CD4-positive, CD25-positive, alpha-beta regulatory T cell (primary cell): ENCODE measurements around the gene ARHGAP6. TPM values are rescaled to one million over a fixed set of nuclear protein-coding genes. Genes with fewer than 3 reads are reported as not detected.
"Not testable (repeated sequence)": the region's sequence is repeated elsewhere in the genome, so short reads cannot be mapped to it uniquely, and the experiment has no call there.

Source experiments
- ATAC-seq, 2 donors: fragments of 150-1000 bp; cut with Tn5 transposase; one replicate each; pipeline ENCODE4 v1.10.0; 2021; ENCODE audit warnings: low read depth in 2 of 2, moderate number of reproducible peaks in 2 of 2, moderate library complexity in 1 of 2
- DNase-seq, 3 donors: peaks; one replicate each; pipeline versions ENCODE4 v3.0.0 to v3.0.0-alpha.2; 2012 to 2022; ENCODE audit warnings: mixed read lengths in 1 of 3
- H3K27ac ChIP-seq: one replicate; pipeline ENCODE4 v1.7.0; 2013; ENCODE audit warnings: mild to moderate bottlenecking, low read length; ENCODE audit not compliant: insufficient read depth, poor library complexity, severe bottlenecking
- H3K27me3 ChIP-seq: one replicate; pipeline ENCODE4 v1.7.0; 2013; ENCODE audit warnings: low read length; ENCODE audit not compliant: control insufficient read depth, insufficient read depth
- H3K36me3 ChIP-seq: one replicate; pipeline ENCODE4 v1.7.0; 2013; ENCODE audit warnings: mild to moderate bottlenecking, low read length, moderate library complexity; ENCODE audit not compliant: control insufficient read depth, insufficient read depth
- H3K4me1 ChIP-seq: 2 replicates; pipeline ENCODE4 v1.7.0; 2013; ENCODE audit warnings: mild to moderate bottlenecking, low read length; ENCODE audit not compliant: insufficient read depth, control insufficient read depth, poor library complexity, severe bottlenecking
- H3K4me3 ChIP-seq: one replicate; pipeline ENCODE4 v1.7.0; 2013; ENCODE audit warnings: low read depth, mild to moderate bottlenecking, low read length, moderate library complexity
- H3K9me3 ChIP-seq, 2 experiments: 1 replicate in 1 of 2; 2 replicates in 1 of 2; pipeline ENCODE4 v1.7.0; 2013; ENCODE audit warnings: low read length in 2 of 2, mild to moderate bottlenecking in 1 of 2, moderate library complexity in 1 of 2; ENCODE audit not compliant: control insufficient read depth in 2 of 2
- H3K27ac Mint-ChIP-seq, 3 donors: one replicate each; pipeline ENCODE4 v1.8.0; 2020 to 2022; ENCODE audit warnings: mild to moderate bottlenecking in 3 of 3, mixed read lengths in 3 of 3, moderate library complexity in 2 of 3
- H3K27me3 Mint-ChIP-seq: one replicate; pipeline ENCODE4 v1.8.0; 2022; ENCODE audit warnings: mild to moderate bottlenecking, mixed read lengths
- H3K36me3 Mint-ChIP-seq: one replicate; pipeline ENCODE4 v1.8.0; 2020; ENCODE audit warnings: mixed read lengths
- H3K4me1 Mint-ChIP-seq, 4 donors: one replicate each; pipeline ENCODE4 v1.8.0; 2020 to 2022; ENCODE audit warnings: mixed read lengths in 4 of 4, mild to moderate bottlenecking in 1 of 4
- H3K4me3 Mint-ChIP-seq, 4 donors: one replicate each; pipeline ENCODE4 v1.8.0; 2020 to 2022; ENCODE audit warnings: mild to moderate bottlenecking in 4 of 4, mixed read lengths in 4 of 4, moderate library complexity in 3 of 4
- H3K9me3 Mint-ChIP-seq, 7 donors: one replicate each; pipeline ENCODE4 v1.8.0; 2020 to 2022; ENCODE audit warnings: mixed read lengths in 7 of 7, mild to moderate bottlenecking in 3 of 7, moderate library complexity in 2 of 7
- polyA plus RNA-seq, 4 donors: library from polyadenylated mRNA; unstranded; fragments of 300-500 nt; fragmentation: Illumina TruSeq; gene quantifications; one replicate each; pipeline ENCODE4 v1.2.3, GENCODE V29; 2021
- total RNA-seq: library from RNA; stranded (reverse); gene quantifications from one replicate; pipeline ENCODE4 v1.2.3, GENCODE V29; 2022

The ARHGAP6 gene
- total and polyA plus RNA-seq, 5 donors from 2014 or later: 1.8 TPM; not detected in 4

- ATAC-seq: no peak
- Mint-ChIP-seq H3K9me3 (peaks cover 0 to 4% (median 0%) of the 10 kb centered on the region in 7 donors), H3K27ac (no peak overlapping the region), H3K36me3 (no peaks in the 10 kb centered on the region), H3K4me1 (no peaks in the 10 kb centered on the region), H3K4me3 (no peak overlapping the region), H3K27me3 (no peaks in the 10 kb centered on the region)
- DNase-seq: no peak
- Histone ChIP-seq H3K4me3 (no peak overlapping the region), H3K27ac (no peak overlapping the region), H3K27me3 (no peaks in the 10 kb centered on the region), H3K4me1 (no peaks in the 10 kb centered on the region), H3K36me3 (no peaks in the 10 kb centered on the region), H3K9me3 (no peaks in the 10 kb centered on the region)
These were observed 408.4 kb downstream of the ARHGAP6 start for GRCh38 chrX:11257290-11257689.

- H3K27me3 Mint-ChIP-seq: no peaks in the 10 kb centered on the region
- no peaks in the 10 kb centered on the region for H3K36me3 Mint-ChIP-seq
- Histone ChIP-seq H3K36me3 (no peaks in the 10 kb centered on the region), H3K4me1 (no peaks in the 10 kb centered on the region), H3K4me3 (no peak overlapping the region), H3K27me3 (no peaks in the 10 kb centered on the region), H3K9me3 (no peaks in the 10 kb centered on the region), H3K27ac (no peak overlapping the region)
- H3K9me3 Mint-ChIP-seq: peaks cover 0 to 2% (median 0%) of the 10 kb centered on the region in 7 donors
- no peak overlapping the region for H3K27ac Mint-ChIP-seq
- no peak for ATAC-seq
- H3K4me1 Mint-ChIP-seq: peaks cover 0 to 2% (median 0%) of the 10 kb centered on the region in 4 donors
- no peak for DNase-seq
- H3K4me3 Mint-ChIP-seq: no peak overlapping the region
These were observed 411.2 kb downstream of the ARHGAP6 start for GRCh38 chrX:11254417-11255109.

- DNase-seq (no peak), ATAC-seq (no peak)
- no peaks in the 10 kb centered on the region for H3K4me1 Mint-ChIP-seq
- Histone ChIP-seq H3K27me3 (no peaks in the 10 kb centered on the region), H3K27ac (no peak overlapping the region), H3K4me1 (no peaks in the 10 kb centered on the region), H3K4me3 (no peak overlapping the region), H3K36me3 (no peaks in the 10 kb centered on the region), H3K9me3 (no peaks in the 10 kb centered on the region)
- no peaks in the 10 kb centered on the region for H3K36me3 Mint-ChIP-seq
- no peak overlapping the region for H3K27ac Mint-ChIP-seq
- H3K27me3 Mint-ChIP-seq: no peaks in the 10 kb centered on the region
- H3K9me3 Mint-ChIP-seq: peaks cover 0 to 2% (median 0%) of the 10 kb centered on the region in 7 donors
- H3K4me3 Mint-ChIP-seq: no peak overlapping the region
These were observed 421.1 kb downstream of the ARHGAP6 start for GRCh38 chrX:11244636-11245035.

- Histone ChIP-seq H3K9me3 (no peaks in the 10 kb centered on the region), H3K36me3 (no peaks in the 10 kb centered on the region), H3K4me3 (no peak overlapping the region), H3K27me3 (no peaks in the 10 kb centered on the region), H3K4me1 (no peaks in the 10 kb centered on the region), H3K27ac (no peak overlapping the region)
- Mint-ChIP-seq H3K9me3 (no peaks in the 10 kb centered on the region), H3K27me3 (no peaks in the 10 kb centered on the region), H3K4me1 (no peaks in the 10 kb centered on the region), H3K27ac (no peak overlapping the region), H3K4me3 (no peak overlapping the region), H3K36me3 (no peaks in the 10 kb centered on the region)
- DNase-seq: no peak
- no peak for ATAC-seq
These were observed 423.0 kb downstream of the ARHGAP6 start for GRCh38 chrX:11242704-11243103.

GRCh38 chrX:11241720-11242119 lies 424.0 kb downstream of the ARHGAP6 start:
- Mint-ChIP-seq H3K4me3 (no peak overlapping the region), H3K9me3 (no peaks in the 10 kb centered on the region), H3K4me1 (no peaks in the 10 kb centered on the region), H3K27ac (no peak overlapping the region), H3K27me3 (no peaks in the 10 kb centered on the region), H3K36me3 (no peaks in the 10 kb centered on the region)
- ATAC-seq (no peak), DNase-seq (no peak)
- Histone ChIP-seq H3K27me3 (no peaks in the 10 kb centered on the region), H3K4me3 (no peak overlapping the region), H3K4me1 (no peaks in the 10 kb centered on the region), H3K36me3 (no peaks in the 10 kb centered on the region), H3K27ac (no peak overlapping the region), H3K9me3 (no peaks in the 10 kb centered on the region)

- H3K4me1 ChIP-seq: no peaks in the 10 kb centered on the region
- Mint-ChIP-seq H3K9me3 (no peaks in the 10 kb centered on the region), H3K27ac (no peak overlapping the region), H3K36me3 (no peaks in the 10 kb centered on the region), H3K4me3 (no peak overlapping the region), H3K27me3 (no peaks in the 10 kb centered on the region), H3K4me1 (no peaks in the 10 kb centered on the region)
- no peaks in the 10 kb centered on the region for H3K36me3 ChIP-seq
- ATAC-seq (no peak), DNase-seq (no peak)
- no peak overlapping the region for H3K27ac ChIP-seq
- no peaks in the 10 kb centered on the region for H3K9me3 ChIP-seq
- no peaks in the 10 kb centered on the region for H3K27me3 ChIP-seq
- H3K4me3 ChIP-seq: no peak overlapping the region
These were observed 426.5 kb downstream of the ARHGAP6 start for GRCh38 chrX:11239230-11239629.

GRCh38 chrX:11235377-11235776 lies 430.3 kb downstream of the ARHGAP6 start:
- not testable (repeated sequence) for H3K27me3 Mint-ChIP-seq, H3K4me1 Mint-ChIP-seq, H3K27ac Mint-ChIP-seq, H3K27me3 ChIP-seq, H3K27ac ChIP-seq, DNase-seq, H3K9me3 ChIP-seq, H3K4me3 Mint-ChIP-seq, H3K9me3 Mint-ChIP-seq, H3K36me3 Mint-ChIP-seq, ATAC-seq, H3K4me1 ChIP-seq, H3K36me3 ChIP-seq, H3K4me3 ChIP-seq

GRCh38 chrX:11215191-11215921 lies 450.4 kb downstream of the ARHGAP6 start:
- H3K4me1 ChIP-seq: no peaks in the 10 kb centered on the region
- Mint-ChIP-seq H3K4me1 (no peaks in the 10 kb centered on the region), H3K4me3 (no peak overlapping the region), H3K27me3 (no peaks in the 10 kb centered on the region), H3K36me3 (no peaks in the 10 kb centered on the region), H3K27ac (no peak overlapping the region), H3K9me3 (peaks cover 0 to 12% (median 0%) of the 10 kb centered on the region in 7 donors)
- no peaks in the 10 kb centered on the region for H3K27me3 ChIP-seq
- no peak overlapping the region for H3K27ac ChIP-seq
- no peak overlapping the region for H3K4me3 ChIP-seq
- DNase-seq (no peak), ATAC-seq (no peak)
- no peaks in the 10 kb centered on the region for H3K9me3 ChIP-seq
- H3K36me3 ChIP-seq: no peaks in the 10 kb centered on the region
